ENCODE measurements around the gene MYOZ2. TPM values are rescaled to one million over a fixed set of nuclear protein-coding genes. Genes with fewer than 3 reads are reported as not detected.

The MYOZ2 gene
- total and polyA plus RNA-seq, 2 of the 4 experiments (the other 2 are of a cell fraction) = 0.17 to 0.18 TPM

DNA sequence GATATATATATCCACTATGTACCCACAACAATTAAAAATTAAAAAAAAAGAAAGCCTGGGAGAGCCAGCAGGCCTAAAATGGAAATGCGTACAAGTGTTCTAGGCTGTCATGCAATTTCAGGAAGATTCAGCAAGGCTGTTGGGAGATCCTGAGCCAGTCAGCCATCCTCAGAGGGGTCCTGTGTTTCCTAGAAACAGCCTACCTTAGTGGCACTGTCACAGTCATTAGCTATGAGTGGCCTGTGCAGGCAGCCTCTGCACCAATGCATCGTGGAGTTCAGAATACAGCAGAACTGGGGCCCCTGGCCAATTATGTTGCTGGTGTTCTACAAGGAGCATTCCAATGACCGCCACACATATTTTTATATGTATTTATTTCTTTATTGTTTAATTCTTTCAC, 55.9 kb downstream of the MYOZ2 start:
- Histone ChIP-seq H3K23ac (ENCODE audit: low read depth, low read length) (no peak overlapping the region), H2BK5ac (ENCODE audit: low read depth, low read length, poor library complexity, severe bottlenecking) (no peak overlapping the region), H3K4me3 (ENCODE audit: insufficient read depth, low read depth, low read length) (no peak overlapping the region), H4K5ac (ENCODE audit: low read depth, low read length) (no peak overlapping the region), H3K27me3 (ENCODE audit: control insufficient read depth, insufficient read depth, low read length) (no peaks in the 10 kb centered on the region), H2BK15ac (ENCODE audit: low read depth, low read length) (no peak overlapping the region), H3K27ac (ENCODE audit: insufficient read depth, low read length) (no peak overlapping the region), H4K8ac (ENCODE audit: low read depth in 2 of 2, low read length in 2 of 2) (no peak overlapping the region), H3K56ac (ENCODE audit: extremely low read depth, insufficient read depth, low read length) (no peak overlapping the region), H2AK9ac (replicated peaks; ENCODE audit: low read depth, low read length, poor library complexity) (no peak overlapping the region), H3K9me1 (ENCODE audit: insufficient read depth, low read length) (no peaks in the 10 kb centered on the region; the same call in 1 of the 2 replicates), H4K91ac (ENCODE audit: insufficient read depth, low read depth, low read length) (no peak overlapping the region), H3K9me3 (ENCODE audit: control insufficient read depth, insufficient read depth, low read length) (no peaks in the 10 kb centered on the region), H3K4me1 (ENCODE audit: control insufficient read depth, insufficient read depth, low read length) (no peaks in the 10 kb centered on the region), H2BK20ac (ENCODE audit: low read depth, low read length) (no peak overlapping the region), H3K18ac (ENCODE audit: low read depth, low read length) (no peak overlapping the region), H3K4me2 (ENCODE audit: low read depth, low read length) (no peak overlapping the region), H3K14ac (replicated peaks; ENCODE audit: low read depth, low read length) (no peak overlapping the region), H4K20me1 (ENCODE audit: insufficient read depth, low read length) (no peaks in the 10 kb centered on the region), H3K9ac (ENCODE audit: low read depth, low read length) (no peak overlapping the region), H3K36me3 (ENCODE audit: control insufficient read depth, insufficient read depth, low read length) (no peaks in the 10 kb centered on the region), H3K79me1 (ENCODE audit: low read depth in 1 of 2, low read length in 2 of 2) (no peaks in the 10 kb centered on the region), H2AK5ac (ENCODE audit: low read depth, low read length) (no peak overlapping the region), H3K4ac (ENCODE audit: low read depth, low read length) (no peak overlapping the region), H2AFZ (replicated peaks; ENCODE audit: low read length, poor library complexity) (no peak overlapping the region), H2BK120ac (ENCODE audit: low read depth, low read length) (no peak overlapping the region)
- intact Hi-C loops (cut with micrococcal nuclease) (no loop called here), in situ Hi-C loops (cut with MboI; ENCODE audit: low sequenced_read_pairs) (no loop called here), dilution Hi-C loops (cut with HindIII; ENCODE audit: low sequenced_read_pairs, unreplicated experiment) (no loop called here)
- POLR2A ChIA-PET (ENCODE audit: unreplicated experiment) = no interaction called here
- no CpG with 5 or more reads among the region's 3 CpGs for WGBS, 2 experiments (ENCODE audit: extremely low coverage in 2 of 2, insufficient read length in 1 of 2)
- TF ChIP-seq POLR2A (IDR thresholded peaks at IDR 0.05; ENCODE audit: low read depth, low read length) = no peak
- DNase-seq (no peak), ATAC-seq (ENCODE audit: low read depth) (no peak)
- CTCF ChIA-PET = no interaction called here
- no TSS peak for BruUV-seq (replicated peaks)
